Activated CD4-positive, CD25-positive, alpha-beta regulatory T cell treated with anti-CD3 and anti-CD28 coated beads, Interleukin-2, amount 50 U/mL, for 72 hours (primary cell): ENCODE results near the gene F2RL3.

ENCODE experiments used
- DNase-seq: peaks from one replicate; pipeline ENCODE4 v3.0.0; 2021

Gene F2RL3

GRCh38 chr19:16896146-16897028 is 7.6 kb downstream of the F2RL3 start:
- DNase-seq = no peak

- peak; percentile 76 for DNase-seq
These were observed 8.4 kb downstream of the F2RL3 start for GRCh38 chr19:16897029-16897855.

GRCh38 chr19:16897856-16898161 is 9.0 kb downstream of the F2RL3 start:
- no peak for DNase-seq

GRCh38 chr19:16898361-16899015 is 9.7 kb downstream of the F2RL3 start:
- DNase-seq = no peak

- no peak for DNase-seq
These were observed 10.8 kb downstream of the F2RL3 start for GRCh38 chr19:16899566-16900075.

DNA sequence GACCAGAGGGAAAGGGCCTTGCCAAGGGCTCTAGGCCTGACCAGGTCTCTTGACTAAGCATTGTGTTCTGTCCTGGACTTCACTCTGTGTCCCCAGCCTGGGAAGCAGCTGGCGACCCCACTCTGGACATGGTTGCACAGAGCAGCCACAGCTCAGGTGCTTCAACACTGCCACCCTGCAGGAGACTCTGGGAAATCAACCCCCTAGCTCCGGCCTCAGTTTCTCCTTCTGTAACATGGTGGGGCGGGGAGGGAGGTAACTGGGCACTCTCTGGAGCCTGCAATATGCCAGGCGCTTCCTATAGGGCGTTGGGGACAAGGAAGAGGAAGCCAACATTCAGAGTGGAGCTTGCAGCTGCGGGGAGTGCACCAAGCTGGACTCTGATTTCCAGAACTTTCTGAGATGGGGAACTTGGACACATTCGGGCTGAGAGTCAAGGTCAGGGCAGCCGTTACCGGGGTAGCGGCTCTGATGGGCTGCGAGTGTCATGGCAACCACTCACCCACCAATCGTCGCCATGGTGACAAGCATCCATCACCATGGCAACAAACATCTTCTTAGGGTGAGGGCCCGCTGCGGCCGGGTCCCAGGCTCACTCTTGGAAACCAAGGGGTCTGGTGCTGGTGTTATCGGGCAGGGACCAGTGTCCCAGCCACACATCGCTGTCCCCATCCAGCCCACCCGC is 12.8 kb downstream of the F2RL3 start:
- no peak for DNase-seq

DNA sequence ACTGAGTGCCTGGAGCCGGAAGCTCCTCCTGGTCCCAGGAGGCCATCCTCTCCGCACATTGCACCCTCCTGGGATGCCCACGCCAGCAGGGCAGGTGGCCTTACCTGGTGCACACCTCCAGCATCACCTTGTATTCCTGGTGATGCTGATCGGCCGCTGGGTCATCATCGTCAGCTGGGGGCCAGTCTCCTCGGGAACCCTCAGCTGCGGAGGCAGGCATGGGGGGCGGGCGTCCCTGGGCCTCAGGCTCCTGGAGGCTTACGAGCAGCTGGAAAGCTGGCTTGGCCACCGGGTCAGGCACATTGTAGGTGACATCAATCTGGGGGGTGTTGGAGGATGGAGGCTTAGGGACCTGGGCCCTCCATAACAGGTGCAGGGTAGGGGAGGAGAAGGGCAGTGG is 13.7 kb downstream of the F2RL3 start:
- DNase-seq = no peak

- DNase-seq = no peak
These were observed 14.5 kb downstream of the F2RL3 start for GRCh38 chr19:16903347-16903746.

GRCh38 chr19:16904599-16904998 is 15.8 kb downstream of the F2RL3 start:
- DNase-seq = no peak

DNA sequence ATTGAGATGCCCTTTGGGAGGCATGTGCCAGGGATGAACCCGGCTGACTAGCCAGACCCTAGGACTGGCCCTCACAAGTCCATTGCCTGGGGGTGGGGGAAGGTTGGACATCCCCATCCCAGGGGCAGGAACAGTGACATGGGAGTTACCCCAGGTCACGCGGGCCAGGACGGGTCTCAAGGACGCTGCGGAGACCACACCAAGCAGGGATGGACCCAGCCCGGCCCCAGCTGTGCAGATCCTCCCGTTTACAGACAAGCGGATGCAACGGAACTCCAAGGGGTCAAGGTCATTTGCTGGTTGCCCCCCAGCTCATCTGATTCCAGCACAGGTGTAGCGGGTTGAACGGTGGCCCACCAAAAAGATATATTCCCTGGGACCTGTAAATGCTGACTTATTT is 20.0 kb downstream of the F2RL3 start:
- no peak for DNase-seq

GRCh38 chr19:16911046-16911445 is 22.2 kb downstream of the F2RL3 start:
- no peak for DNase-seq

- no peak for DNase-seq
These were observed 24.0 kb downstream of the F2RL3 start for GRCh38 chr19:16912780-16913179.

DNA sequence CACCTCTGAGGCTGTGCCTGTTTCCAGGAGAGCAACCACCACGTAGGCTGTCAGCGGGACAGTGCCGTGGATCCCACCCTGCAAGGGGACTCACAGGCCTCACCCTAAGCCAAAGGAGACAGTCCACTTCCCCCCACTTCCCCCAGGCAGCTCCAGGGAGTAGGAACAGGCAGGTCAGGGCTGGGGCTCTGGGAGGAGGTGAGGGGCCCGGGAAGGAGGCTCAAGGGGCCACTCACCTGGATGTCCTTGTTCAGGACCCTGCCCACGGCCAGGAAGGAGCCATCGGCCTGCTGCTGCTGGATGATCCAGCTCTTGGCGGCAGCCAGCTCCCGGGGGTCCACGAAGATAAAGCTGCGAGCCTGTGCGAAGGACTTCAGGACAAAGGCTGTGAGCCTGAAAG is 25.6 kb downstream of the F2RL3 start:
- DNase-seq = no peak

GRCh38 chr19:16915135-16915534 is 26.3 kb downstream of the F2RL3 start:
- no peak for DNase-seq

DNA sequence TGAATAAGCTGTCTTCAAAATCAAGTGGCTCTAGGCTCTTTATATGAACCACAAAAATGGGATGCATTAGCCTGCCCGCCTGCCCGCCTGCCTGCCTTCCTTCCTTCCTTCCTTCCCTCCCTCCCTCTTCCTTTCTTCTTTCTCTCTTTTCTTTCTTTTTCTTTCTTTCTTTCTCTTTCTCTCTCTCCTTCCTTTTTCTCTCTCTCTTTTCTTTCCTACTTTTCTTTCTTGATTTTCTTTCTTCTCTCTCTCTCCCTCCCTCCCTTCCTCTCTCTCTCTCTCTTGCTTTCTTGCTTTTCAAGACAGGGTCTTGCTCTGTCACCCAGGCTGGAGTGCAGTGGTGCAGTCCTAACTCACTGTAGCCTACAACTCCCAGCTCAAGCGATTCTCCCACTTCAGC is 26.9 kb downstream of the F2RL3 start:
- DNase-seq = no peak

DNA sequence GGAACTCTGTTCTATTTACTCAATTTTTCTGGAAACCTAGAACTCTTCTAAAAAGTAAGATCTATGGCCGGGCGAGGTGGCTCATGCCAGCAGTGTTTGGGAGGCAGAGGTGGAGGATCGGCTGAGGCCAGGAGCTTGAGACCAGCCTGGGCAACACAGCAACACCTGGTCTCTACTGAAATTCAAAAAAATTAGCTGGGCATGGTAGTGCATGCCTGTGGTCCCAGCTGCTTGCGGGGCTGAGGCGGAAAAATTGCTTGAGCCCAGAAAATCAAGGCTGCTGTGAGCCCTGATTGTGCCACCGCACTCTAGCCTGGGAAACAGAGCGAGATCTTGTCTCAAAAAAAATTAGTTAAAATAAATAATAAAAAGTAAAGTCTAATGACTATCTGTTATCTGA is 28.6 kb downstream of the F2RL3 start:
- DNase-seq = no peak

DNA sequence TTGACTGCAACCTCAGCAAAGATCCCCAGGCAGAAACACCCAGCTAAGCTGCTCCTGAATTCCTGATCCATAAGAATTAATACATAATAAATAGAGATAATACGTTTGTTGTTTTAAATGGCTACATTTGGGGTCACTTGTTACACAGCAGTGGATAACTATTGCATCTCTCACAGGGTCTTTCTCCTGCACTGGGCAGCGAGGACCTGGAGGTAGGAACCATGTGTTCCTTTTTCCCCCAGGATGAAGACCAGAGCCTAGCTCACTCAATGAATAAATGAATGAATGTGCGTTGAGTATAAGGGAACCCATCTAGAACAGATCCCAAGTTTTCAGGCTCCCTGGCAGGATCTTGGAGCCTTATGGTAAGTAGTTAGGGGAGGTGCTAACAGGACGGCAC is 30.7 kb downstream of the F2RL3 start:
- no peak for DNase-seq

DNA sequence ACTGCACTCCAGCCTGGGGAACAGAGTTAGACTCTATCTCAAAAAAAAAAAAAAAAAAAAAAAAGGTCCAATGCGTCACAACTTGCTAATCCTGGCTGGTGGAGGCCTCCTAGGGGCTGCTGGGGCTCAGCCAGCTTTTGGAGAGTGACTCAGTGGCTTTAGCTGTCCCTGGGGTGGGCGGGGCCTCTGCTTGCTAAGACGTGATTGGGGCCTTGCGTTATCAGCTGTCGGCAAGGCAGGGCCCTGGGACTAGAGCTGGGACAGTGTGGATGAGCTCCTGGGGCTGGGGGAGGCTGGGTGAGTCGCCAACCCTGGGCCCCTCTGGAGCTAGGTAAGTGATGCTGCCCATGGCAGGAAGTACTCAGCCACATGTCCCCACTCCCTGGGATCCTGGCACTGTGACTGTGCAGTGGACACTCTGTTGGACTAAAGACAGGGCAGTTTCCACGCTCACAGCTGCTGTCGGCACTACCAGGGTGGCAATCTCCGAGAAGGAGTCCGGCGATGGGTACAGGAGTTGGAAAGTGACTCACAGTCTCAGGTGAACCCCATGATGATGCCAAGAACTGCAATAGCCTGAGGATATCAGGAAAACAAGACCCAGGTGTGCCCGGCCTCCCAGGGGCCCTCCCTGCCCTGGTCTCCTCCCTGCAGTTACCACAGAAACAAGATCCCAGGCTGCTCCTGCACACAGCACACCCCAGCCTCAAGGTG is 32.2 kb downstream of the F2RL3 start:
- no peak for DNase-seq

GRCh38 chr19:16921766-16922591 is 33.2 kb downstream of the F2RL3 start:
- no peak for DNase-seq

DNA sequence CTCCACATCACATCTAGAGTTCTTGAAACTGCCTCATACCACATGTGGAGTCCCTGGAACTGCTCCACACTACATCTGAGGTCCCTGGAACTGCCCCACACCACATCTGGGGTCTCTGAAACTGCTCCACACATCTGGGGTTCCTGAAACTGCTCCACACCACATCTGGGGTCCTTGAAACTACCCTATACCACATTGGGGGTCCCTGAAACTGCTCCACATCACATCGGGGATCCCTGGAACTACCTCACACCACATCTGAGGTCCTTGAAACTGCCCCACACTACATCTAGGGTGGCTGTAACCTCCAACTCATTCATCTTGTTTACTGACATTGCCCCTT is 33.8 kb downstream of the F2RL3 start:
- DNase-seq = no peak

DNA sequence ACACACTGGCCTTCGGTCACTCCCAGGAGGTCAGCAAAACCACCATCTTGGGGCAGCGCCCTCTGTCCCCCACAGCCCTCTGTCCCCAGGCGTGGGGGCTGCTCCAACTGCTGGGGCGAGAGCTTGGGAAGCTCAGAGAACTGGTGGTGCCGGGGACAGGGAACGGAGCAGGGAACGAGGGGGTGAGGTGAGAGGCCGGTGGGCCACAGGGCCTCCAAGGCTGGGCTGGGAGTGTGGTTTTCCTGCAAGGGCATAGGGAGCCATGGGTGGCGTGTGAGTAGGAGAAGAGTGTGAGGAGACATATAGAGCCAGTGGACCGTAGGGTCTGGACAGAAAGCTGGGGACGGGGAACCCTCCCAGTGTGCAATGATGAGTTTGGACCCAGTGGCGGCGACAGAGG is 34.1 kb downstream of the F2RL3 start:
- no peak for DNase-seq

DNA sequence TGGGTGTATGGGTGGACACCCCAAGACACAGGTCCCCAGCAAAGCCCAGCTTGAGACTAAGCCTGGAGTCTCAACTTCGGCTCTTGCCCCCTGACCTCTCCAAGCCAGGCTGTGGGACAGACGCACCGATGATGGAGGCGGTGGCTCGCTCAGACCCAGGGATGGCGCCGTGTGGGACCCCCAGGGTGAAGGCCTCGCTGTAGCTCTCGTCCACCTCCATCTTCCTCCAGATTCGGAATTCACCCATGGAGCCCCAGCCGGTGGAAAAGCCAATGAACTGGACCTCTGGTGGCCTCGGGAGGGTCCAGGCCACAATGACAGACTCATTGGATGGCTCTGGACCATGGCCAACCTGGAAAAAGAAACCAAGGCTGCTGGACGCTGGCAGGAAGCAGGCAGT is 39.1 kb downstream of the F2RL3 start:
- DNase-seq = no peak
